ENCODE data around the gene ARHGEF11. TPM values are rescaled to one million over a fixed set of nuclear protein-coding genes. Genes with fewer than 3 reads are reported as not detected.
A peak's percentile ranks its signal among the peaks of the same experiment; 100 is the strongest.

ARHGEF11 gene
- total and polyA plus RNA-seq, 2 of the 4 experiments (the other 2 are of a cell fraction) = 16.8 to 17.2 TPM

GRCh38 chr1:156908955-156909354, 136.6 kb downstream of the ARHGEF11 start:
- TF ChIP-seq SMC3 (IDR thresholded peaks at IDR 0.05; ENCODE audit: low read depth, low read length) (no peak), BHLHE40 (IDR thresholded peaks at IDR 0.05; ENCODE audit: low read depth, low read length) (no peak), CHD1 (IDR thresholded peaks at IDR 0.05; ENCODE audit: low read depth, low read length) (no peak), FOS (IDR thresholded peaks at IDR 0.05; ENCODE audit: low read depth, low read length) (no peak), RFX5 (IDR thresholded peaks at IDR 0.05; ENCODE audit: low read depth, low read length) (no peak), NFE2L2 (IDR thresholded peaks at IDR 0.05; ENCODE audit: low read depth, low read length) (no peak), ELK1 (IDR thresholded peaks at IDR 0.05; ENCODE audit: borderline replicate concordance, low read depth, low read length) (no peak), MXI1 (IDR thresholded peaks at IDR 0.05; ENCODE audit: borderline replicate concordance, low read depth, low read length) (no peak), MAFK (IDR thresholded peaks at IDR 0.05; ENCODE audit: low read depth, low read length) (no peak), POLR2A (IDR thresholded peaks at IDR 0.05; ENCODE audit: low read depth, low read length) (no peak), RCOR1 (IDR thresholded peaks at IDR 0.05; ENCODE audit: insufficient replicate concordance, low read length) (no peak), MAZ (IDR thresholded peaks at IDR 0.05; ENCODE audit: borderline replicate concordance, low read depth, low read length) (no peak), RAD21 (IDR thresholded peaks at IDR 0.05; ENCODE audit: low read length) (no peak), CEBPB (IDR thresholded peaks at IDR 0.05; ENCODE audit: low read depth, low read length) (no peak), USF2 (IDR thresholded peaks at IDR 0.05; ENCODE audit: low read depth, low read length) (no peak), CTCF (conservative IDR thresholded peaks at IDR 0.05; ENCODE audit: low read depth, low read length) (no peak)
- H2AFZ ChIP-seq (replicated peaks; ENCODE audit: low read length, poor library complexity) = no peak overlapping the region
- H2BK120ac ChIP-seq (ENCODE audit: low read depth, low read length) = no peak overlapping the region
- H2BK5ac ChIP-seq (ENCODE audit: low read depth, low read length, poor library complexity, severe bottlenecking) = no peak overlapping the region
- DNase-seq (no peak), ATAC-seq (ENCODE audit: low read depth) (no peak)
- BruUV-seq (replicated peaks) = no TSS peak
- H2AK5ac ChIP-seq (ENCODE audit: low read depth, low read length) = no peak overlapping the region
- H4K8ac ChIP-seq (ENCODE audit: low read depth in 2 of 2, low read length in 2 of 2) = no peak overlapping the region
- no peaks in the 10 kb centered on the region for H3K9me3 ChIP-seq (ENCODE audit: control insufficient read depth, insufficient read depth, low read length)
- H3K27me3 ChIP-seq (ENCODE audit: control insufficient read depth, insufficient read depth, low read length) = no peaks in the 10 kb centered on the region
- no peak overlapping the region for H3K9ac ChIP-seq (ENCODE audit: low read depth, low read length)
- H3K4me3 ChIP-seq (ENCODE audit: insufficient read depth, low read depth, low read length) = no peak overlapping the region
- no peak overlapping the region for H3K4ac ChIP-seq (ENCODE audit: low read depth, low read length)
- no peak overlapping the region for H3K18ac ChIP-seq (ENCODE audit: low read depth, low read length)
- intact Hi-C loops (cut with micrococcal nuclease) (no loop called here), dilution Hi-C loops (cut with HindIII; ENCODE audit: low sequenced_read_pairs, unreplicated experiment) (no loop called here), in situ Hi-C loops (cut with MboI; ENCODE audit: low sequenced_read_pairs) (no loop called here)
- no peak overlapping the region for H4K91ac ChIP-seq (ENCODE audit: insufficient read depth, low read depth, low read length)
- H2AK9ac ChIP-seq (replicated peaks; ENCODE audit: low read depth, low read length, poor library complexity) = peak overlapping the region; percentile 7
- peaks cover 0 to 34% of the 10 kb centered on the region in 2 experiments; a peak in 2 of 4 replicates for H3K79me1 ChIP-seq (ENCODE audit: low read depth in 1 of 2, low read length in 2 of 2)
- H4K5ac ChIP-seq (ENCODE audit: low read depth, low read length) = no peak overlapping the region
- no peak overlapping the region for H3K23ac ChIP-seq (ENCODE audit: low read depth, low read length)
- H3K9me1 ChIP-seq (ENCODE audit: insufficient read depth, low read length) = peaks cover 3% of the 10 kb centered on the region; the same call in 1 of the 2 replicates
- H3K36me3 ChIP-seq (ENCODE audit: control insufficient read depth, insufficient read depth, low read length) = peaks cover 17% of the 10 kb centered on the region
- no peak overlapping the region for H2BK20ac ChIP-seq (ENCODE audit: low read depth, low read length)
- H2BK15ac ChIP-seq (ENCODE audit: low read depth, low read length) = no peak overlapping the region
- ChIA-PET CTCF (no interaction called here), POLR2A (ENCODE audit: unreplicated experiment) (no interaction called here)
- WGBS, 2 experiments (ENCODE audit: extremely low coverage in 2 of 2, insufficient read length in 1 of 2) = no CpG with 5 or more reads among the region's 10 CpGs
- H3K4me2 ChIP-seq (ENCODE audit: low read depth, low read length) = no peak overlapping the region
- no peak overlapping the region for H3K14ac ChIP-seq (replicated peaks; ENCODE audit: low read depth, low read length)
- H4K20me1 ChIP-seq (ENCODE audit: insufficient read depth, low read length) = peaks cover 3% of the 10 kb centered on the region
- no peak overlapping the region for H3K27ac ChIP-seq (ENCODE audit: insufficient read depth, low read length)
- H3K56ac ChIP-seq (ENCODE audit: extremely low read depth, insufficient read depth, low read length) = no peak overlapping the region
- H3K4me1 ChIP-seq (ENCODE audit: control insufficient read depth, insufficient read depth, low read length) = peaks cover 13% of the 10 kb centered on the region

Data from IMR-90 (cell line).